HG02852 (cell line): ENCODE results near the gene CORO2A.
"Not testable (repeated sequence)": the region's sequence is repeated elsewhere in the genome, so short reads cannot be mapped to it uniquely, and the experiment has no call there.

Experiments
- ATAC-seq: cut with Tn5 transposase; IDR thresholded peaks from one replicate; pipeline ENCODE4 v1.9.1; 2021; ENCODE audit warnings: mild to moderate bottlenecking, moderate library complexity; ENCODE audit not compliant: unreplicated experiment

CORO2A gene

DNA sequence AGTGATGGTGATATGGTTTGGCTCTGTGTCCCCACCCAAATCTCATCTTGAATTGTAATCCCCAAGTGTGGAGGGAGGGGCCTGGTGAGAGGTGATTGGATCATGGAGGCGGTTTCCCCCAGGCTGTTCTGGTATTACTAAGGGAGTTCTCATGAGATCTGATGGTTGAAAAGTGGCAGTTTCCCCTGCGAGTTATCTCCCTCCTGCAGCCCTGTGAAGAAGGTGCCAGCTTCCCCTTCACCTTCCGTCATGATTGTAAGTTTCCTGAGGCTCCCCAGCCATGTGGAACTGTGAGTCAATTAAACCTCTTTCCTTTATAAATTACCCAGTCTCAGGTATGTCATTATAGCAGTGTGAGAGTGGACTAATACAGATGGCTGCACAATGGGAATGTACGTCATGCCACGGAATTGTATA, 17.9 kb downstream of the CORO2A start:
- ATAC-seq = not testable (repeated sequence)

DNA sequence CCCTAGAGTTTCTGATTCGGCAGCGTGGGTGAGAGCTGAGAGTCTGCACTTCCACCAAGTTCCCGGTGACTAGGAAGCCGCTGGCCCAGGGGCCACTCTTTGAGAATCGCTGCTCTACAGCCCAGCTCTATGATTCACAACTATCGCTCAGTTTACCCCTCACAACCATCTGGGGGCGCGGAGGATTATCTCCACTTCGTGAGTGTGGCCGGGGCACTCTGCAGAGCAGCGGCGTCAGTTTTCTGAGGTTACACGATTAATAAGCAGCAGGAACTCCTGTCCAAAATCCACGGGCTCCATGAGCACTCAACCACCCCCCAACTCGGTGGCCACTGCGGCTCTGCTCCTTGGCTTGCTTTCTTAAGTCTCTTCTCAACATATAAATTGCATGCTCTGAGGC, 19.3 kb downstream of the CORO2A start:
- ATAC-seq = no peak

- ATAC-seq = no peak
Observed at GRCh38 chr9:98172604-98173003, 19.8 kb downstream of the CORO2A start.

DNA sequence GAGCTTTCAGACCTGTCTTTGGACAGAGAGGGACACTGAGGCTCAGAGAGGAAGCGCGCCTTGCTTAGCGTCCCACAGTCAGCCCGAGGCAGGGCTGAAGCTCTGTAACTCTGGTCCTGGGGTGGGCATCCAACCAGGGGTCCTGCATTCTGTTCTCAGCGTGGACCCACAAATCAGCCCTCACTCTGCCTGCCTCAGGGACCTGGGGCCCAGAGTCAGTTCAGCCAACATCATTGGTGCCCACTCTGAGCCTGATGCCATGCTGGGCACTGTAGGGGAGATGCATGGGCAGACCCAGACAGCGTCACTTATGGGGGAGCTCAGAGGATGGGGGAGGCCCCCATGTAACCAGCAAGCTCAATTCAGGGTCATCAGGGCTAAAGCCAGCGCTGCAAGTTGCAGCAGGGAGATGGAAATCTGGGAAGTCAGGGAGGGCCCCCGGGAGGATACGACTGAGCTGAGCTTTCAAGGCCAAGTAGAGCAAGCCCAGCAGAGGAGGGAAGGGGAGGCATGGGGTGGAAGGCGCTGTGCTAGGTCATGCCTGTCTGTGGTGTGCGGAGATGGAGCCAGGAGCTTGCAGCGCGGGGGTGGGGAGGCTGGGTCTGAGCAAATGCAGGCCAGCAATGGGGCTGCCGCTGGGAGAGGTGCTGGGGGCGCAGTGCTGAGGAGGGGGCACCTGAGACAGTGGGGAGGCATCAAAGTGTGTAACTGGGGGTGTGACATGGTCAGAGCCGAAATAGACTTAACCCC, 21.1 kb downstream of the CORO2A start:
- no peak for ATAC-seq

DNA sequence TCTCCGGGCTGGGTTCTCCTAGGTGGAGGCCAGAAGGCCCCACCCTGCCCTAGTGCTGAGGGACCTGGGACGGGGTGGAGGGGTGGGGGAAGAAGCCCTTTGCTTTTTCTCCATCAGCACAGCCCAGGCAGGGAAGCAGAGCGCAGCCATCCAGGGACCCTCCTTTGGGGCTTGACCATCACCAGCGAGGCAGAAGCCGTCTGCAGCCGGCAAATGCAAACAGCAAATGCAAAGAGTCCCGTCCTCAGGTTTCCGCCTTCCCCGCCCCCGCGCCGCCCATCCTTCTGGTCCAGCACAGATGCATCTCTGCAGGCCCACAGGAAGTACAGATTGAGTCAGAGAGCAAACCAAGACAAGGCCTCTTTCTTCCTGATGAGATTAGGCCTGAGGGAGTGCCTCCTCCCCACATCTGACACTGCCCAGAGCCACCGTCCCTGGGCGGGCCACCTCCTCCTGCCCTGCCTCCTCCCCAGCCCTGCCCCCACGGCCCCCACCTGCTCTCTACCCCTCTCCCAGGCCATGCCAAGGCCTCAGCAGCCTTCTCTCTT, 23.4 kb downstream of the CORO2A start:
- peak; percentile 100 for ATAC-seq

DNA sequence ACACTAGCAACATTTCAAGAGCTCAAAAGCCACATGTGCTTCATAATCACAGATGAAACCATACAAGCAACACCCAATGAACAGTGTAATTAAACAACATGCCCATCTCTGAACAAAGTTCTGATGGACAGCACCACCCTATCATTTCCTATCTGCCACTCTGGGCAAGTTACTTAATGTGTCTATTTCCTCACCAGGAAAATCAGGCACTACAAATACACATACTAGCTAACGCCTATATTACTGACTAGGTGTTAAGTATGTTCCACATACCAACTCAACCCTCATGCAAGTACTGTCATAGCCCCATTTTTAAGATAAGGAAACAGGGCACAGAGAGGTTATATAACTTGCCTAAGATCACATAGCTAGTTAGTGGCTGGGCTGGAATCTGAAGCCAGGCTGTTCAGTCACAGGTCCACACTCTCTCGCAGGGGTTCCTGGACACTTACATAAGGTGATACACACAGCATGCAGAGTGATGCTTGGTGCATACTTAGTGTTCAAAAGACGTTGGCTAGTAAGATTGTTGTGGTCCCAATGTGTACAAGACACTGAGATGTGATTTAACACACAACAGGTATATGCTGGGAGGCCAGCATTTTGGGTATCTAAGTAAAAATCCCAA, 24.2 kb downstream of the CORO2A start:
- no peak for ATAC-seq

GRCh38 chr9:98164912-98165311, 27.5 kb downstream of the CORO2A start:
- no peak for ATAC-seq

GRCh38 chr9:98162613-98163012, 29.8 kb downstream of the CORO2A start:
- no peak for ATAC-seq

DNA sequence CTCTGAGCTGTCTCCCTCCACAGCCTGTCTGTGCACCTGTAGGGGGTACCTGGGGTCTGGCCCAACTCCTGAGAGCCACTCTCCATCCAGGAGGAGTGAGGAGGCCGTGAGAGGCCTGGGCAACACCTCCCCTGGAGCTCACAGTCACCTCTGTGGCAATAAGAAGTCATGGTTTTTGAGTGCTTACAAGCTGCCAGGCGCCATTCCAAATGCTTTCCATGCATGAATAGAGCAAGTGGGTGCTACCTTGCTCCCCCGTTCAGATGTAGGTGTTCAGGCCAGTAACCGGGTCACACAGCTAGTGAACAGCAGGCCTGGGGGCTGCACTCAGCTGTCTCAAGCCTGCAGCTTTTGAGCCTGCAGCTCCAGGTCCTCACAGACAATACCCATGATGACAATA, 30.6 kb downstream of the CORO2A start:
- no peak for ATAC-seq

- ATAC-seq = no peak
Observed at GRCh38 chr9:98159790-98160189, 32.6 kb downstream of the CORO2A start.

DNA sequence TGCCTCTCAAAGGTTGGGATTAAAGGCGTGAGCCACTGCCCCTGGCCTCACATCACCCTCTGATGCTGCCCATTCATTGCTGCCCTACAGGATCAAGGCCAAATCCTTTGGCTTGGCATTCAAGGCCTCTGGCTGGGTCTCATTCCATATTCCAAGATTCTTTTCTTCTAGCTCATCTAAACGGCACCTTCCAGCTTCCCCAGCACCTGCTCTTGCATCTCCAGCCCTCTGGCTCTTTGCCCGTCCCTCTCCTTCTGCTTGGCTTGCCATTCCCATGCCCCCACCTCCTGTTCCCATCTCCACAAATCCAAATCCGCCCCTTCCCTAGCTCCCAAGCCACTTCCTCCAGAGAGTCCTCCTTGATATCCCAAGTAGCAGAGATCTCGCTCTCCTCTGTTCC, 33.1 kb downstream of the CORO2A start:
- no peak for ATAC-seq

DNA sequence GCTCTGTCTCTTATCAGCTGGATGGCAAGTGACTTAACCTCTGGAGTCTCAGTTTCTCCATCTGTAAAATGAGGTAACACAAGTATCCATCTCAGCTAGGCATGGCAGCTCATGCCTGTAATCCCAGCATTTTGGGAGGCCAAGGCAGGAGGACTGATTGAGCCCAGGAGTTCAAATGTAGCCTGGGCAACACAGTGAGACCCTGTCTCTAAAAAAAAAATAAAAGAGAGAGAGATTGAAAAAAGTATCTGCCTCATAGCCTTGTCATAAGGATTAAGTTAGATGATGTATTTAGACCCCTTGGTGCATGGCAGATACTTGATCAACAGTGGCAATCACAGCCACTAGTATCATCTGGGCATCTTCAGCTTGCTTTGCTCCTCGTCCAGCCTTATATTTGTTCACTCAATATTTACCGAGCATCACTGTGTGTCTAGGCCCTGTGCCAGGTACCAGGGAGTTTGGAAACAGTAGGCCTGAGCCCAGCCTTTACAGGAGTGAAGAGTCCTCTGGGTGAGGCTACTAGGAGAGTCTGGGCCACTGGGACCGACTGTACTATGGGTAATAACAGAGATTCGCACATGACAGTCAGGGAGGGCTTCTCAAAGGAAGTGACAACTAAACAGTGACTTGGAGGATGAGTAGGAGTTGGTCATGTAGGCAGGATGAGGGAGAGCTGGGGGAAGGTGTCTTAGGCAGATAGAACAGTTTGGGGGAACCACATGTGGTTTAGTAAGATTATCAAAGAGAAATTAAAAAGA, 34.2 kb downstream of the CORO2A start:
- no peak for ATAC-seq

- ATAC-seq = no peak
Observed at GRCh38 chr9:98157372-98157771, 35.1 kb downstream of the CORO2A start.

GRCh38 chr9:98154678-98155077, 37.8 kb downstream of the CORO2A start:
- no peak for ATAC-seq

DNA sequence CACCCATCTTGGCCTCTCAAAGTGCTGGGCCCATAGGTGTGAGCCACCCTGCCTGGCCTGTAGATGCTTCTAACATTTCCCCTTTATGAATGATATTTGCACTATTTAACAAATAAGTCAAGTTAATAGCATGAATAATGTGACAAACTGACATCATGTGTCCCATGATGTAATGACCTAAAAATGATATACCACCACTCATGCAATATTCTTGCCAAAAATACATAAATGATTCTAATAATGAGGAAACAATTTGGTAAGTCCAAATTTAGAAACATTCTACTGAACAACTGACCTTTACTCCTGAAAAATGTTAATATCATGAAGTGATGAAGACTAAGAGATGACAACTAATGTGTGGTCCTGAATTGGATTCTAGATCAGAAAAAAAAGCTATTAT, 39.9 kb downstream of the CORO2A start:
- no peak for ATAC-seq

DNA sequence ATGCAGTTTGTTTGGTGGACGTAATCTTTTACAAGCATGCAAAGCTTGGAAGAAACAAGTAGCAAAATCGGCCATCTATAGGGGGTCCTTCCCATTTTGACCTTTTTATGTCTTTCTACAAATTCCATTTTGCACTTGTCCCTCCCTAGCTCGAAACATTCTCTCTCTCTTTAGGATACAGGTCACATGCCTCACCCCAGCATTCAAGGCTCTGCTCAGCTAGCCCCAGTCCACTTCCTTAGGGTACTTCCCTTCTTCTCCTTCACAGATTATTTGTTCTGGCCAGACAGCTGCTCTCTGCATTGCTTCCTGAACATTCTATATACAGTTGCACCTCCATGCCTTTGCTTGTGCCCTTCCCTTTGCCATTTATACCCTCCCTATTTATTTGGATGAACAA, 41.7 kb downstream of the CORO2A start:
- ATAC-seq = no peak

DNA sequence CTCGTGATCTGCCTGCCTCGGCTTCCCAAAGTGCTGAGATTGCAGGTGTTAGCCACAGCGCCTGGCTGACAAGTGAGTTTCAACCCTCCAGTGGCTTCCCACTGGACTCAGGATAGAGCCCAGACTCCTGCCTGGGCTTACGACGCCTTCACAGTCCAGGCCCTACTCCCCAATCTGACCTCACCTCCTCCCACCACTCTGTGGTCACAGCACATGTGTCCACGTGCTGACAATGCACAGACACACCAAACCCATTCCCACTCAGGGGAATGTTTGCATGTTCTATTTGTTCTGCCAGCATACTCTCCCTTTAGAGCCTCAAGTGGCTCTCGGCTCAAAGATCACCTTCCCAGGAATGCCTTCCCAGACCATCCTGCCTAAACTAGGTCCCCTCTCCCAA, 42.3 kb downstream of the CORO2A start:
- ATAC-seq = no peak

DNA sequence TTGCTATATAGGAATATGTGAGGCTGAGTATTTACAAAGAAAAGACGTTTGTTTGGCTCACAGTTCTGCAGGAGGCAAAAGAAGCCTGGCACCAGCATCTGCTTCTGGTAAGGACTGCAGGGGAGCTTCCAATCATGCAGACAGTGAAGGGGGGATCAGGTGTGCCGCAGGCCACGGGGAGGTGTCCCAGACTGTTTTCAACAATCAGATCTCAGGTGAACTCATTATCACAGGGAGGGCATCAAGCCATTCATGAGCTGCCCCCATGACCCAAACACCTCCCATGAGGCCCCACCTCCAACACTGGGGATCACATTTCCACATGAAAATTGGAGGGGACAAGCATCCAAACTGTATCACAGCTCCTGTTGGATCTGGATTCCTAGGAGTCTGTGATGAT, 43.0 kb downstream of the CORO2A start:
- no peak for ATAC-seq

DNA sequence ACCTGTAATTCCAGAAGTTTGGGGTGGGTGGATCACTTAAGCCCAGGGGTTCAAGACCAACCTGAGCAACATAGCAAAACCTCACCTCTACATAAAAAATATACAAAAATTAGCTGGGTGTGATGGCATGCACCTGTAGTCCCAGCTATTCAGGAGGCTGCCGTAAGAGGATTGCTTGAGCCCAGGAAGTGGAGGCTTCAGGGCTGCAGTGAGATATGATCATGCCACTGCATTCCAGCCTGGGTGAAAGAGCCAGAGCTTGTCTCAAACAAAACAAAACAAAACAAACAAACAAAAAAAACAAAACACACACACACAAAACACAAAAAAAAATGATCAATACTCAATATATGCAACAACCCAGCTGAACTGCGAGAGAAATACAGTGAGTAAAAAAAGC, 44.0 kb downstream of the CORO2A start:
- no peak for ATAC-seq

DNA sequence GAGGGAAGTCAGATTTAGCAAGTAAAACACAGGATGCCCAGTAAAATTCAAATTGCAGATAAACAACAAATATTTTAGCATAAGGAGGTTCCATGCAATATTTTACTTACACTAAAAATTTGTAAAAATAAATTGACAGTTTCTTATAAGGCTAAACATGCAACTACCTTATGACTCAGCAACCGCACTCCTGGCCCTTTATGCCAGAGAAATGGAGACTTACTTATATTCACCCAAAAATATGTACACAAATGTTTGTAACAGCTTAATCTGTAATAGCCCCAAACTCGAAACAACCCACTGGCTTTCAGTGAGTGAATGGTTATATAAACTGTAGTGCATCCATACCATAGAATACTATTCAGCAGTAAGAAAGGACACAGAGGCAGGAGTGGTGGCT, 44.9 kb downstream of the CORO2A start:
- ATAC-seq = no peak

DNA sequence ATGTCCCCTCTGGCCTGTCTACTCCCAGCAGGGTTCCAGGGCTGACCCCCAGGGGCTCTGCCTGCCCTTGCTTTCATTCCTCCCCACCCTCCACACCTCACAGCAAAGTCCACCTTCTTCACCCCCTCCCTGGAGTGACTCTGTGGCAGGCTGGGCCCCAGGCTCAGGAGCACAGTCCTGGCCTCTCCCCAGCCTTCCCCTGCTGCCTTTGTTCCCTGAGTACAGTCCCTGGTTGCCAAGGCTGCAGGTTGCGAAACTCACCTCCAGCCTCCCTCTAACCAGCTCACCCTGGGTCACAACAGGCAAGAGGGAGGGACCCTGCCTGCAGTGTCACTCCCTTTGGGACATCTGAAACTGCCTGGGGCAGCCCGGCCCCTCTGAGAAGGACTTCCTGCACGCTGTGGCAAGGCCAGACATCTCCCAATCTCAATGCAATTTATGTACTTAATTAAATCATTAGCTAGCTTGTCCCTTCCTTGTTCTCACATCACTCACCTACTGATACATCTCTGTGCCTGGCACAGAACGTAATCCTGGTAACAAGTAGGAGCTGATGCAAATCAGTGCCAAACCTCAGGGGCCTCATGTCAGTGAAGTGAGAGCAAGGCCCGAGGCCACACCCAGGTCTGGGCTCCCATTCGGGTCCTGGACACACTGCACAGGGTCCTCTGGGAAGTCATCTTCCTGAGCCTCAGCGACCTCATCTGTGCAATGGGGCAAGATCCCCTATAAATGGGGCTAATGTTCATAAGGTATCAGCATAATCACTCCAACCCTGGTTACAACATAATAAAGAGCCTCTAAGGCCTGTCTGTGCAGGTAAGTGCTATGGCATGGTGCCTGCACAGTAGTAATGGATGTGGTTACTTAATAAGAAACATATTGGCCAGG, 46.1 kb downstream of the CORO2A start:
- no peak for ATAC-seq
